Neural cell (in vitro differentiated cells): ENCODE measurements around the gene GPR3. TPM values are rescaled to one million over a fixed set of nuclear protein-coding genes. Genes with fewer than 3 reads are reported as not detected.
"Not testable (repeated sequence)": the region's sequence is repeated elsewhere in the genome, so short reads cannot be mapped to it uniquely, and the experiment has no call there.

Experiments used
- H2AFZ ChIP-seq: fragments of 200-600, 300-800 bp; sonication (generic), shearing (Covaris generic); 2 replicates; pipeline ENCODE4 v1.6.0; 2014; ENCODE audit warnings: low read depth, mild to moderate bottlenecking, antibody characterized with exemption, low read length, moderate library complexity
- H3F3A ChIP-seq: fragments of 200-600 bp; shearing (Covaris generic); 2 replicates; pipeline ENCODE4 v1.6.1; 2016; ENCODE audit warnings: mild to moderate bottlenecking, moderate library complexity, mixed read lengths, antibody characterized with exemption, low read length; ENCODE audit not compliant: insufficient read depth, poor library complexity, severe bottlenecking
- H3K27ac ChIP-seq: fragments of 200-600, 300-800 bp; sonication (generic), shearing (Covaris generic); 2 replicates; pipeline ENCODE4 v1.5.1; 2014; ENCODE audit warnings: mild to moderate bottlenecking, low read length, moderate library complexity
- H3K27me3 ChIP-seq: fragments of 300-800, 200-600 bp; sonication (generic), shearing (Covaris generic); 2 replicates; pipeline ENCODE4 v1.6.0; 2014; ENCODE audit warnings: mild to moderate bottlenecking, low read depth, low read length, moderate library complexity; ENCODE audit not compliant: insufficient read depth
- H3K36me3 ChIP-seq: fragments of 300-800, 200-600 bp; sonication (generic), shearing (Covaris generic); 2 replicates; pipeline ENCODE4 v1.5.1; 2014; ENCODE audit warnings: mild to moderate bottlenecking, antibody characterized with exemption, low read length, moderate library complexity; ENCODE audit not compliant: insufficient read depth
- H3K4me2 ChIP-seq: fragments of 300-800, 200-600 bp; sonication (generic), shearing (Covaris generic); 2 replicates; pipeline ENCODE4 v1.6.0; 2014; ENCODE audit warnings: mild to moderate bottlenecking, low read length
- H3K4me3 ChIP-seq: fragments of 300-800, 200-600 bp; sonication (generic), shearing (Covaris generic); 2 replicates; pipeline ENCODE4 v1.5.1; 2014; ENCODE audit warnings: mild to moderate bottlenecking, low read length, moderate library complexity
- H3K79me2 ChIP-seq: fragments of 200-600 bp; shearing (Covaris generic); replicated peaks from 2 replicates; pipeline ENCODE4 v1.6.0; 2014; ENCODE audit warnings: mild to moderate bottlenecking, low read length, moderate library complexity; ENCODE audit not compliant: insufficient read depth
- H3K9ac ChIP-seq: fragments of 300-800, 200-600 bp; sonication (generic), shearing (Covaris generic); 2 replicates; pipeline ENCODE4 v1.6.1; 2016; ENCODE audit warnings: mild to moderate bottlenecking, low read length, mixed read lengths
- H3K9me2 ChIP-seq: fragments of 200-600 bp; shearing (Covaris generic); 2 replicates; pipeline ENCODE4 v1.6.1; 2016; ENCODE audit warnings: mild to moderate bottlenecking, low read length, mixed read lengths; ENCODE audit not compliant: insufficient read depth
- H3K9me3 ChIP-seq: fragments of 200-600, 300-800 bp; sonication (generic), shearing (Covaris generic); 2 replicates; pipeline ENCODE4 v1.6.1; 2016; ENCODE audit warnings: mild to moderate bottlenecking, mixed run types, low read length, moderate library complexity, mixed read lengths
- H4K20me1 ChIP-seq: fragments of 200-600 bp; shearing (Covaris generic); 2 replicates; pipeline ENCODE4 v1.6.1; 2016; ENCODE audit warnings: mild to moderate bottlenecking, mixed run types; ENCODE audit not compliant: insufficient read depth
- CTCF ChIP-seq: fragments of 450-650 bp; IDR thresholded peaks from 2 replicates; pipeline ENCODE4 v1.5.1; 2014; ENCODE audit warnings: antibody characterized with exemption, mild to moderate bottlenecking, moderate library complexity; ENCODE audit not compliant: poor library complexity, severe bottlenecking
- EP300 ChIP-seq: fragments of 450-650 bp; conservative IDR thresholded peaks from 2 replicates; pipeline ENCODE4 v1.6.1; 2014; ENCODE audit warnings: antibody characterized with exemption, mild to moderate bottlenecking, moderate library complexity; ENCODE audit not compliant: poor library complexity, severe bottlenecking
- EZH2 ChIP-seq: fragments of 200-600, 300-800 bp; shearing (Covaris generic), sonication (generic); IDR thresholded peaks from 2 replicates; pipeline ENCODE4 v1.6.1; 2014; ENCODE audit warnings: antibody characterized with exemption, low read length, borderline replicate concordance, mild to moderate bottlenecking; ENCODE audit not compliant: insufficient read depth, poor library complexity, severe bottlenecking
- MXI1 ChIP-seq: fragments of 450-650 bp; conservative IDR thresholded peaks from 2 replicates; pipeline ENCODE4 v1.6.1; 2014; ENCODE audit warnings: antibody characterized with exemption, mild to moderate bottlenecking; ENCODE audit not compliant: poor library complexity, severe bottlenecking
- POLR2AphosphoS5 ChIP-seq: IDR thresholded peaks from 2 replicates; pipeline ENCODE4 v1.6.1; 2012
- RAD21 ChIP-seq: fragments of 450-650 bp; conservative IDR thresholded peaks from 2 replicates; pipeline ENCODE4 v1.6.1; 2014; ENCODE audit warnings: antibody characterized with exemption, mild to moderate bottlenecking, moderate library complexity
- REST ChIP-seq: IDR thresholded peaks from 2 replicates; pipeline ENCODE4 v1.6.1; 2012; ENCODE audit warnings: borderline replicate concordance
- SMC3 ChIP-seq: fragments of 450-650 bp; conservative IDR thresholded peaks from 2 replicates; pipeline ENCODE4 v1.6.1; 2014; ENCODE audit warnings: antibody characterized with exemption, mild to moderate bottlenecking, moderate library complexity; ENCODE audit not compliant: poor library complexity
- TAF1 ChIP-seq: IDR thresholded peaks from 2 replicates; pipeline ENCODE4 v1.6.1; 2012; ENCODE audit warnings: low read depth
- polyA plus RNA-seq: library from polyadenylated mRNA; depleted of rRNA; stranded (reverse); fragments of >200 nt; gene quantifications from 2 replicates; pipeline ENCODE4 v1.2.3, GENCODE V29; 2014

Gene GPR3
- polyA plus RNA-seq, 1 donor from 2014 or later: 0.54 TPM

GRCh38 chr1:27383039-27383605 lies 9.3 kb upstream of the GPR3 start, which contains the start of gene CD164L2:
Gene CD164L2 (minus strand): TSS chr1:27383333. CDS start chr1:27383239, 94 bp downstream.
- no peaks in the 10 kb centered on the region for H4K20me1 ChIP-seq
- no peak within 1 kb of the TSS for H3K27ac ChIP-seq
- no peak within 1 kb of the TSS for H3K9ac ChIP-seq
- peaks cover 10% of the 10 kb centered on the region for H3K27me3 ChIP-seq
- TF ChIP-seq REST (no peak), EP300 (no peak), SMC3 (no peak), CTCF (no peak), MXI1 (no peak), TAF1 (no peak), RAD21 (no peak), EZH2 (no peak), POLR2AphosphoS5 (no peak)
- no peak within 1 kb of the TSS for H2AFZ ChIP-seq
- no peaks in the 10 kb centered on the region for H3K9me2 ChIP-seq
- no peak within 1 kb of the TSS for H3K4me2 ChIP-seq
- no peaks in the 10 kb centered on the region for H3K9me3 ChIP-seq
- no peaks in the 10 kb centered on the region for H3F3A ChIP-seq
- no peaks in the 10 kb centered on the region for H3K79me2 ChIP-seq
- H3K4me3 ChIP-seq: no peak within 1 kb of the TSS
- H3K36me3 ChIP-seq: no peaks in the 10 kb centered on the region

GRCh38 chr1:27383661-27384060 lies 8.8 kb upstream of the GPR3 start:
- no peaks in the 10 kb centered on the region for H3K9me2 ChIP-seq
- no peak overlapping the region for H3K4me2 ChIP-seq
- no peak overlapping the region for H3K9ac ChIP-seq
- H2AFZ ChIP-seq: no peak overlapping the region
- no peak overlapping the region for H3K27ac ChIP-seq
- no peaks in the 10 kb centered on the region for H3K9me3 ChIP-seq
- no peak for TF ChIP-seq RAD21
- TF ChIP-seq POLR2AphosphoS5: no peak
- TF ChIP-seq EP300: no peak
- TF ChIP-seq TAF1: no peak
- TF ChIP-seq MXI1: no peak
- H3F3A ChIP-seq: no peaks in the 10 kb centered on the region
- peaks cover 10% of the 10 kb centered on the region for H3K27me3 ChIP-seq
- H4K20me1 ChIP-seq: no peaks in the 10 kb centered on the region
- H3K36me3 ChIP-seq: no peaks in the 10 kb centered on the region
- no peak overlapping the region for H3K4me3 ChIP-seq
- no peaks in the 10 kb centered on the region for H3K79me2 ChIP-seq

GRCh38 chr1:27384797-27385196 lies 7.6 kb upstream of the GPR3 start:
- H3K4me3 ChIP-seq, H3F3A ChIP-seq, H3K9me3 ChIP-seq, H4K20me1 ChIP-seq, H3K27ac ChIP-seq, H3K4me2 ChIP-seq, H3K36me3 ChIP-seq, H3K9ac ChIP-seq, H3K79me2 ChIP-seq, H2AFZ ChIP-seq, H3K9me2 ChIP-seq: not testable (repeated sequence)
- H3K27me3 ChIP-seq: peaks cover 10% of the 10 kb centered on the region
